Caki2 (cell line): Measurements from ENCODE around the gene ERCC6L2. TPM values are rescaled to one million over a fixed set of nuclear protein-coding genes. Genes with fewer than 3 reads are reported as not detected.
A peak's percentile ranks its signal among the peaks of the same experiment; 100 is the strongest.

Experiments used
- DNase-seq: peaks from one replicate; pipeline ENCODE4 v3.0.0-alpha.2; 2015; ENCODE audit warnings: low read depth
- in situ Hi-C: cut with HindIII; loops from 2 replicates; pipeline ENCODE4 v1.10.0; 2016; ENCODE audit warnings: low sequenced_read_pairs, low pct_unique_long_range_greater_than_20kb, mixed read lengths
- total RNA-seq: library from RNA; depleted of rRNA; stranded (reverse); fragments of >200 nt; shearing (Covaris generic); gene quantifications from 2 replicates; pipeline ENCODE4 v1.2.3, GENCODE V29; 2014; ENCODE audit warnings: low replicate concordance

The ERCC6L2 gene
- total RNA-seq, 1 experiment from 2014 or later, result 26.8 TPM

DNA sequence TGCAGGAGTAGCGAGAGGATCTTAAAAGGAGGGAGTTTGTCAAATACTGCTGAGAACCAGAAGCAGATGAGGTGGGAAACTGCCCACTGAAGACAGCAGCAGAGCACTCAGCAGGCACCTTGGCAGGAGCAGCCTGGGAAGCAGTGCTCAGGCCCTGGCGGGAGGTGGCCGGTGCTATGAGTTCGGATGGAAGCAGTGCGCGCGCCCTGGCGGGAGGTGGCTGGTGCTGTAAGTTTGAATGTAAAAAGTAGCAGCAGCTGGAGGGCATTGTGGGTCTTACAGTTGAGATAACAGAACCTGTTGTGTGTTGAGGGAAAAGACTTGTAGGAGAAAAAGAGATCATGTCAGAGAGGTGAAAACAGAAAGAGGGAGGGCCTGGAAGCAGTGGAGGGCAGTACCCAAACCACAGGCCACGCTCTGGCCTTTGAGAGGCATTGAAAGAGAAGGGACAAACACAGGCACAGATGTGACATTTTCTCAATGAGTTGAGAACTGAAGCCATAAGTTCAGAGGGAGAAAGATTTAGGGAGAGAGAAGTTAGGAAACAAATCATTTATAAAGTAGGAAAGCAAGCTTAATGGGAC, 130.9 kb downstream of the ERCC6L2 start:
- in situ Hi-C loops, result no loop called here
- DNase-seq, result no peak

DNA sequence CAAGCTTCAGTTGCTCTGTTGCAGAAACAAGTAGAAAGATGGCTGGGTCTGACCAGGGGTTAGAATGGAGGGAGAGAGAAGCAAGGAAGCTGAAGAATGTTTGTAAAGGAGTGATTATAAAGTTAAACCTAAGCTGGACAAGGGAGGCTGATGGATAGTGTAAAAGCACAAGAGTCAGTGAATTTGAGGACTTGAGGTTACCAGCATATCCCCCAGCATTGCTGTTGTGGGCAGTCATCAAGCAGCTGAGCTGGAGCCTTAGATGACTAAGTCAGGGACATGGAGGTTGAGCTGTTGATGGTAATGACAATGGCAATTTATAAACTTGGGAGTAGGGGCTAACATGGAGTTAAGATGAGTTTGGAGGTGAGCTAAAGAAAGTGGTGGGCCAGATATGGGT, 131.5 kb downstream of the ERCC6L2 start:
- no peak for DNase-seq
- in situ Hi-C loops, result no loop called here

DNA sequence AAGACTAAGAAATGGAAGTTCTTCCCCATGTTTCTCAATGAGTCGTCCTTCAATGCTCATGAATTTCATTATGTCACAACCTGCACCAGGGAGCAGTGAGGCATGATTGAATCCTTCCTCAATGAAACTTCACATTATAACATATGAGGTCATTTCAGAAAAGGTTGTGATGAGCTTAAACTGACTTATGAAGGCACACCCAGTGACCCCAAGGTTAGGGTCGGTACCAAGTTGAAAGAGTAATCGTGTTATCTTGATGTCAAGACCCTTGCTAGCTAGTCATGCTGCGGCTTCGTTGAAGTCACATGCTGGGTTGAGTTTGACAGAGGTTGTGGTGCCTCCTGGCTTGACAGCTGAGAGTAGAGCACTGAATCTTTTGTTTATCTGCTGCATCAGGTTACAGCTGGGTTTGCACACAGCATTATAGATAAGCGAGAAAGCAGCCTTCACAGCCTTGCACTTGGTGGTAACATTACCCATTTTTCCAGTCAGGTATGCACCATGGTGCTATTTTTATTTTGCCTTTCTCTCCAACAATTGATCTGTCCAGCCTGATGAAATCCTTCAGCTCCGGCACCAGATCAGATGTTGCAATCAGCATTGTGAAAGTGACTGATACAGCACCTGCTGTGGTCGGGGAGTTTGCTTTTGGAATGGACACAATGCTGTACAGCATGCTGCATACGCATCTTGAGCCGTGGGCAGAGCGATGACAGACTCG, 133.2 kb downstream of the ERCC6L2 start:
- peak; percentile 32 for DNase-seq
- in situ Hi-C loops, result no loop called here

DNA sequence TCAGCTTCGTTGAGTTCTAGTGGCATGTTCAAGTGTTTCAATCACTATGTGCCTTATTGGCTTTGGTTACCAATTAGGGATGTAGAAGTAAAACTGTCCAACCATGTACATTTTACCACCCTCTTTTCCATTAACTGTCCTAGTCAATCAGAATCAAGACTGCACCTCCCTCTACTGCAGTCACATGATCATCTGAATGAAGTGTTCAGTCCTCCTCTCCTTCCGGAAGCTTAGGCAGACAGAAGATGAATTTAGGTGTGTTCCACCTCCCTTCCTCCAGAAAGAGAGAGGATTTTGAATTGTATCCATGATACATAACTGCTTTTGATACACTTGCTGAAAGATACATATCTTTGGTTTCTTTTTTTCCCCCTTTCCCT, 133.7 kb downstream of the ERCC6L2 start:
- DNase-seq, result no peak
- in situ Hi-C loops, result no loop called here

DNA sequence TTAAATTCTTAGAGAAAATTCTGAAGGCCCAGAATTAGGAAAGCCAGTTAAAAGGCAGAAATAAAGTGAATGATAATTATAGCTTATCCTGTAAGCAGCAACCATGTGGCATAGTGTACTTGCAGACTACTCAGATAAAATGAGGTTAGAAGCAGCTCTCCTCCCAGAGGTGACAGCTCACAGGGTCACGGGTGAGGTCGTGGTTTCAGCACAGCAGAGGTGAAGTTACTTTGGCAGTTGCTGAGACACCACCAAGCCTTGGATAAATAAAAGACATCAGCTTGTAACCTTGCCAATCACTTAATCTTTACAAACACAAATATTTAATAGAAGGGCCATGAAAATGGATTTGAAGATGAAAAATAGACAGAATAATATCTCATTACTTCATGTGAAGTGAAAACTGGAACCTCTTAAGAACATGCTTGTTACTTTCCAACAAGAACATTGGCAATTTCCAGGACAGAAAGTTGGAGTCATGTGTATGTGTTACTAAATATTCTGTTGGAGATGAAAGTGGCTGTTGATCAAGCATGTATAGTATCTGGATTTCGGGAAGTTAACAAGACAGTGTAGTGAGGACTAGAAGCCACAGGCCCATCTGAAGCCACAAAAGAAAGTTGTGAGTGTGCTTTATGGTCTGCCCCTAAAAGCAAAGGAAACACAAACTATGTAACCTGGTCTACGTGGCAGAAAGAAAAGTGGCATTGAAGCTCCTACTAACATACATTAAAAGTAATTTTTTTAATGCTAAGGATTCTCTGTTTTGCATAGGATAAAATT, 134.4 kb downstream of the ERCC6L2 start:
- in situ Hi-C loops, result no loop called here
- DNase-seq, result peak; percentile 17

DNA sequence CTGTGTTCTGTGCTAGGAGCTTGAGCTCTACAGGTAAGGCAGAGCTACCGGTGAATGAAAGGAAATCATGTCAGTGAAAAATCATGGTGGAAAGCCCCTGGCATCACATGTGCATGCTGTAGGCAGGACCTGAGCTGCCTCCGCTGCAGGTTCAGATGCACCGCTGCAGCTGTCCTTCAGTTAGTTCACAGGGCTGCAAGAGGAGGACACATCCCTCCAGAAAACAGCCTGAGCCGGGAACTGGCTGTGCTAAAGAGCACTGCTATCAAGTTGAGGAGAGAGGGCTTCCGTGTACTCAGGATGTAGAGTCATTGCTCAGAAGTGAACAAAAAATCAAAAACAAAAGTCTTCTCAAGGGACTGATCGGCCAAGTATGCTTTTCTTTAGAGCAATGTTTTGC, 138.6 kb downstream of the ERCC6L2 start:
- in situ Hi-C loops, result no loop called here
- no peak for DNase-seq

DNA sequence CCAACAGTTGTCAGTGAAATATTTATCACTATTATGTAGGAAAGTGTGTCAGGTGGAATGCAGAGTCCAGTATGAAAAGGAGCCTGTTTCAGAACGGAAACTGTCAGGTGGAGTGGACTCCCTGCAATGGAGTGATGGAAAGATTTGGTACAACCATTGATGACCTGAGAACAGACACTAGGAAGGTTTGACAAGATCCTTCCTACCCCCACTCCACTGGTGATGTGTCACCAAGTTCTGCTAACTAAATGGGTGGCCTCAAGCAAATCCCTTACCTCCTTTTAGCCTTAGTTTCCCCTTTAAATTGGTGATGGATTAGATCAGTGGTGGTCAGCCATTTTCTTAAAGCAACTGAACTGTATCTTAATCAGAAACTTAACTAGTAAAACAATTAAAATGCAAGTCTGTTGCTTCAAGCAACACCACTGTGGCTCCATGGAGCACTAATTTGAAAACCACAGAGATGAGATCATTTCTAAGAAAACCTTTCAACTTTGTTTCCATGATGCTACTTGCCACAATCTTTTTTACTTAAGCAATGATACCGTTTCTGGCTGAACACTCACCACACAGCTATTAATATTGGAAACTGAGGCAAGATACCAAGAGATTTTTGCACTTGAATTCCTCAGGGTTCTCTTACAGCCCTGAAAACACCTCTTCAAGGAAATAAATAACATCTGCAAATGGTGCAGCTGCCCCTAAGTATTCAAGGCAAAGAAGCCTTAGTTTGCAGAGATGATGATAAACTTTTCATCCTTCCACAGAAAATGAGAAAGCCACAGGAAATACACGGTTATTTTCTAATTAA, 140.6 kb downstream of the ERCC6L2 start:
- in situ Hi-C loops, result no loop called here
- no peak for DNase-seq
